DND-41 (cell line): ENCODE measurements around the gene MIDN.

Experiments used
- ATAC-seq: fragments of 200-7000 bp; cut with Tn5 transposase; 3 replicates; pipeline ENCODE4 v1.9.1; 2021; ENCODE audit warnings: low read depth; ENCODE audit not compliant: insufficient read depth
- DNase-seq: peaks from one replicate; pipeline ENCODE4 v3.0.0-alpha.2; 2020
- H2AFZ ChIP-seq: 2 replicates; pipeline ENCODE4 v1.6.0; 2012; ENCODE audit warnings: low read depth, low read length
- H3K27ac ChIP-seq: 2 replicates; pipeline ENCODE4 v1.5.1; 2012; ENCODE audit warnings: low read length, inconsistent platforms
- H3K27me3 ChIP-seq: fragments of 200-600 bp; sonication (generic); 2 replicates; pipeline ENCODE4 v1.6.0; 2012; ENCODE audit warnings: low read length, mild to moderate bottlenecking, inconsistent platforms; ENCODE audit not compliant: insufficient read depth, poor library complexity
- H3K36me3 ChIP-seq: 2 replicates; pipeline ENCODE4 v1.5.1; 2012; ENCODE audit warnings: low read length, inconsistent platforms; ENCODE audit not compliant: insufficient read depth
- H3K4me1 ChIP-seq: 2 replicates; pipeline ENCODE4 v1.5.1; 2012; ENCODE audit warnings: mild to moderate bottlenecking, low read length; ENCODE audit not compliant: insufficient read depth
- H3K4me2 ChIP-seq: 2 replicates; pipeline ENCODE4 v1.6.0; 2012; ENCODE audit warnings: mild to moderate bottlenecking, moderate library complexity, low read length, inconsistent platforms; ENCODE audit not compliant: insufficient read depth
- H3K4me3 ChIP-seq, 2 experiments: fragments of 200-600 bp in 1 of 2; shearing (Covaris generic) in 1 of 2; 2 replicates each; pipeline ENCODE4 v1.5.1; 2012 to 2016; ENCODE audit warnings: inconsistent platforms in 2 of 2, low read length in 2 of 2, mild to moderate bottlenecking in 2 of 2, low read depth in 1 of 2, moderate library complexity in 1 of 2
- H3K79me2 ChIP-seq: 2 replicates; pipeline ENCODE4 v1.6.0; 2012; ENCODE audit warnings: low read length, inconsistent platforms; ENCODE audit not compliant: insufficient read depth
- H3K9ac ChIP-seq: 2 replicates; pipeline ENCODE4 v1.6.0; 2012; ENCODE audit warnings: low read depth, mild to moderate bottlenecking, inconsistent platforms, low read length, moderate library complexity
- H3K9me3 ChIP-seq: 2 replicates; pipeline ENCODE4 v1.5.1; 2012; ENCODE audit warnings: low read length, moderate library complexity, mild to moderate bottlenecking, inconsistent platforms; ENCODE audit not compliant: insufficient read depth, severe bottlenecking
- H4K20me1 ChIP-seq: 2 replicates; pipeline ENCODE4 v1.6.0; 2012; ENCODE audit warnings: low read length; ENCODE audit not compliant: insufficient read depth
- EZH2 ChIP-seq: IDR thresholded peaks from 3 replicates; pipeline ENCODE4 v1.6.1; 2012; ENCODE audit warnings: borderline replicate concordance, low read depth, mild to moderate bottlenecking, moderate library complexity, low read length, inconsistent platforms; ENCODE audit not compliant: severe bottlenecking
- TF ChIP-seq, protein P1 (sequence below): IDR thresholded peaks from 2 replicates; pipeline ENCODE4 v1.5.1; 2012; ENCODE audit warnings: borderline replicate concordance, low read length, moderate library complexity, mild to moderate bottlenecking; ENCODE audit not compliant: poor library complexity, severe bottlenecking; ENCODE audit errors: extremely low read depth

MIDN gene

DNA sequence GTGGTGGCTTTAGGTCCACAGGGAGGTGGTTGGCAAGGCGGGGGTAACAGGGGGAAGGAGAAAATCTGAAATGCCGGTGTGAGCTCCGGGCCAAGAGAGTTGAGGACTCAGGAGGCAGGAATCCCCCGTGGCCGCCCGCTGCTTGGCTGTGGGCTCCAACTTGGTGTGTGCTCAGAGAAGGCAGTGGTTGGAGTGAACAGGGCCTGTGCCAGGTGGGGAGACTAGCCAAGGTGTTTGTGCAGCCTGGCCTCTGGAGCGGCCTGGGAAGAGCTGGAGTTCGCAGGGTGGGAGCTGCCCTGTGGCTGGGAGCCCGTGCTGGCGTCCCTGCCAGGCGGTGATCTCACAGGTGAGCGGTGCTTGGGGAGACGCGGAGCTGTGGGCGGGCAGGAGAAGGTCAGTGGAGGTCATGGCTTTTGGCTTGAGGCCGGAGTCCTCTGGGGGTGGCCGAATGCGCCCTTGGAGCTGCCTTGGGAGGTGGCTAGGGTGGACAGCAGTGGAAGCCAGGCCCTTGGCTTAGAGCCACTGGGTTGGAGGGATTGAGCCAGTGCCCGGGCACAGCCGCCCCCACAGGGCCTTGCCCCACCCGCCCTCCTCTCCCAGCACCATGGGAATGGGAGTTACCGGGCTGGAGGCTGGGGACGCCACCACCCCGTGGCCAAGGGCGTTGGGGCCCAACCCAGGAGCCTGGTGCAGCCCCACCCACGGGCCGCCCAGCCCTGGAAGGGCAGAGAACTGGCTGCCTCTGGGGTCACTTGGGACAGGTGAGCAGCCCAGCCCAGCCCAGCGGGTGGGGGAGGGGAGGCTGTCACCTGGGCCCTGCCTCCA lies 13.6 kb downstream of the MIDN start:
- H3K27ac ChIP-seq, result peak overlapping the region; percentile 87
- DNase-seq (no peak), ATAC-seq (no peak)
- H4K20me1 ChIP-seq, result peaks cover 1% of the 10 kb centered on the region; the same call in 1 of the 2 replicates
- H3K4me3 ChIP-seq, result peak overlapping the region in 1 of 2 experiments; percentile 71; a peak in 3 of 4 replicates
- H3K4me1 ChIP-seq, result peaks cover 58% of the 10 kb centered on the region
- no peak overlapping the region for H2AFZ ChIP-seq
- TF ChIP-seq, protein P1, sequence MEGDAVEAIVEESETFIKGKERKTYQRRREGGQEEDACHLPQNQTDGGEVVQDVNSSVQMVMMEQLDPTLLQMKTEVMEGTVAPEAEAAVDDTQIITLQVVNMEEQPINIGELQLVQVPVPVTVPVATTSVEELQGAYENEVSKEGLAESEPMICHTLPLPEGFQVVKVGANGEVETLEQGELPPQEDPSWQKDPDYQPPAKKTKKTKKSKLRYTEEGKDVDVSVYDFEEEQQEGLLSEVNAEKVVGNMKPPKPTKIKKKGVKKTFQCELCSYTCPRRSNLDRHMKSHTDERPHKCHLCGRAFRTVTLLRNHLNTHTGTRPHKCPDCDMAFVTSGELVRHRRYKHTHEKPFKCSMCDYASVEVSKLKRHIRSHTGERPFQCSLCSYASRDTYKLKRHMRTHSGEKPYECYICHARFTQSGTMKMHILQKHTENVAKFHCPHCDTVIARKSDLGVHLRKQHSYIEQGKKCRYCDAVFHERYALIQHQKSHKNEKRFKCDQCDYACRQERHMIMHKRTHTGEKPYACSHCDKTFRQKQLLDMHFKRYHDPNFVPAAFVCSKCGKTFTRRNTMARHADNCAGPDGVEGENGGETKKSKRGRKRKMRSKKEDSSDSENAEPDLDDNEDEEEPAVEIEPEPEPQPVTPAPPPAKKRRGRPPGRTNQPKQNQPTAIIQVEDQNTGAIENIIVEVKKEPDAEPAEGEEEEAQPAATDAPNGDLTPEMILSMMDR, result no peak
- TF ChIP-seq EZH2, result no peak
- H3K9ac ChIP-seq, result peak overlapping the region; percentile 78
- peaks cover 3% of the 10 kb centered on the region for H3K27me3 ChIP-seq
- peak overlapping the region; percentile 92 for H3K4me2 ChIP-seq
- H3K9me3 ChIP-seq, result no peaks in the 10 kb centered on the region
- peaks cover 14% of the 10 kb centered on the region for H3K36me3 ChIP-seq
- H3K79me2 ChIP-seq, result peaks cover 2% of the 10 kb centered on the region; the same call in 1 of the 2 replicates

DNA sequence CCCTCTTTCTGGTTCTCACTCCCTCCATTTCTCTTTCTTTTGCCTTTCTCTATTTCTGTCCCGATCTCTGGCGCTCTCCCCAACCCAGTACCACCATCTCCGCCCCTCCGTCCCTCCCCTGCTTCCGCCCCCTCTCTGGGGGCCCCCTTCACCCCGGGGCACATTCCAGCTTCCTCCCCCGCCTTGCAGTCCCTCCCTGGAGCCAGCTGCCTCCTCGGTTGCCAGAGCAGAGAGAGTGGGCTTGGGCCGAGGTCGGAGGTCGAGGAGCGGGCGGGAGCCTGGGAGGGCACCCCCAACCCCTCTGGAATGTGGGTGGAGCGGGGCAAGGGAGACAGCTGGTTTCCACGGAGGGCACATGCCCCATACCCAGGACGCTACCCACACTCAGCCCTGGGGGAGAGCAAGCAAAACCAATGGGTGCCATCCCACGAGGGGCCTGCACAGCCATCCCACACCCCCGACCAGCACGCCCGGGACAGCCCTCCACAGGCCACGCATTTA lies 14.3 kb downstream of the MIDN start:
- Histone ChIP-seq H3K79me2 (peaks cover 2% of the 10 kb centered on the region; the same call in 1 of the 2 replicates), H4K20me1 (no peaks in the 10 kb centered on the region), H2AFZ (no peak overlapping the region), H3K27ac (no peak overlapping the region), H3K4me3 (no peak overlapping the region), H3K4me2 (no peak overlapping the region), H3K4me1 (peaks cover 56% of the 10 kb centered on the region), H3K9me3 (no peaks in the 10 kb centered on the region), H3K9ac (no peak overlapping the region), H3K36me3 (peaks cover 8% of the 10 kb centered on the region), H3K27me3 (peaks cover 4% of the 10 kb centered on the region)
- no peak for ATAC-seq
- DNase-seq, result no peak
- TF ChIP-seq EZH2, result no peak
- TF ChIP-seq, protein P1, result no peak

DNA sequence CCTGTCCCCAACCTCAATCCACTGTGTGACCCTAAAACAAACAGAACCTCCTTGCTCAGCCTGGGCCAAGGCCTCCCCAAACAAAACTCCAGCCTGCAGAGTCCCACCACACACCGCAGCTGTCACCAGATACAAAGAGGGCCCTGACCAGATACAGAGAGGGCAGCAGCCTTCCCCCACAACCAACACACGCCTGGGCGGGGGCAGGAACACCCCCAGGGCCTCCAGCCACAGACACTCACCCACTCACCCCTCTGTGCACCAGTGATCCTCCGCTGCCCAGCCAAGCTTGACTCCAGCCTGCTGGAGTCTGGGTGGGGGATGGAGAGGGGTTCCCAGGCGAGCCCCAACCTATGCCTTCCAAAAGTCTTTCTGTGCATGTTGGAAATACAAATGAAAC lies 14.8 kb downstream of the MIDN start:
- DNase-seq (no peak), ATAC-seq (no peak)
- Histone ChIP-seq H3K9ac (no peak overlapping the region), H3K36me3 (peaks cover 3% of the 10 kb centered on the region; the same call in 1 of the 2 replicates), H3K9me3 (no peaks in the 10 kb centered on the region), H3K79me2 (peaks cover 2% of the 10 kb centered on the region; the same call in 1 of the 2 replicates), H3K4me2 (no peak overlapping the region), H2AFZ (no peak overlapping the region), H3K27ac (no peak overlapping the region), H3K4me1 (peaks cover 55% of the 10 kb centered on the region), H3K27me3 (peaks cover 4% of the 10 kb centered on the region), H4K20me1 (no peaks in the 10 kb centered on the region), H3K4me3 (no peak overlapping the region)
- TF ChIP-seq, protein P1, result no peak
- TF ChIP-seq EZH2, result no peak
